Natural killer cell (primary cell): Measurements from ENCODE around the gene OSTF1. TPM values are rescaled to one million over a fixed set of nuclear protein-coding genes. Genes with fewer than 3 reads are reported as not detected.

Experiments used
- ATAC-seq, 3 donors: fragments of 150-1000 bp in 2 of 3; fragments of 200-7000 bp in 1 of 3; cut with Tn5 transposase; 1 replicate in 1 of 3; 2 replicates in 2 of 3; pipeline ENCODE4 v1.10.0; 2021; ENCODE audit warnings: mild to moderate bottlenecking in 2 of 3, moderate library complexity in 2 of 3
- DNase-seq, 2 donors: peaks; one replicate each; pipeline versions ENCODE4 v3.0.0 to v3.0.0-alpha.2; 2013 to 2021; ENCODE audit warnings: mixed read lengths in 1 of 2
- H3K27ac ChIP-seq: one replicate; pipeline ENCODE4 v1.5.1; 2013; ENCODE audit warnings: mild to moderate bottlenecking, low read length
- H3K27me3 ChIP-seq: one replicate; pipeline ENCODE4 v1.6.1; 2013; ENCODE audit warnings: low read length; ENCODE audit not compliant: control insufficient read depth, insufficient read depth
- H3K36me3 ChIP-seq: one replicate; pipeline ENCODE4 v1.6.1; 2013; ENCODE audit warnings: low read length; ENCODE audit not compliant: control insufficient read depth, insufficient read depth
- H3K4me1 ChIP-seq: one replicate; pipeline ENCODE4 v1.6.1; 2013; ENCODE audit warnings: low read length; ENCODE audit not compliant: control insufficient read depth, insufficient read depth
- H3K4me3 ChIP-seq: one replicate; pipeline ENCODE4 v1.5.1; 2013; ENCODE audit warnings: low read length
- H3K9me3 ChIP-seq: one replicate; pipeline ENCODE4 v1.6.1; 2013; ENCODE audit warnings: low read length; ENCODE audit not compliant: control insufficient read depth, insufficient read depth
- H3K27ac Mint-ChIP-seq, 2 donors: one replicate each; pipeline ENCODE4 v1.8.0; 2022; ENCODE audit warnings: mild to moderate bottlenecking in 2 of 2, mixed read lengths in 2 of 2, moderate library complexity in 1 of 2
- H3K27me3 Mint-ChIP-seq, 2 donors: one replicate each; pipeline ENCODE4 v1.8.0; 2022; ENCODE audit warnings: low read depth in 2 of 2, mixed read lengths in 2 of 2
- H3K36me3 Mint-ChIP-seq: one replicate; pipeline ENCODE4 v1.8.0; 2022; ENCODE audit warnings: mixed read lengths
- H3K4me1 Mint-ChIP-seq, 2 donors: one replicate each; pipeline ENCODE4 v1.8.0; 2022; ENCODE audit warnings: mixed read lengths in 2 of 2
- H3K4me3 Mint-ChIP-seq: one replicate; pipeline ENCODE4 v1.8.0; 2022; ENCODE audit warnings: mild to moderate bottlenecking, moderate library complexity, mixed read lengths
- H3K9me3 Mint-ChIP-seq, 2 donors: one replicate each; pipeline ENCODE4 v1.8.0; 2022; ENCODE audit warnings: mixed read lengths in 2 of 2
- CTCF ChIP-seq: fragments of 200-600 bp; IDR thresholded peaks from one replicate; pipeline ENCODE4 v1.8.0; 2022; ENCODE audit warnings: antibody characterized with exemption
- WGBS: methylation state at CpG from one replicate; pipeline ENCODE4 v1.1.7; 2013; ENCODE audit warnings: missing lambda C conversion rate; ENCODE audit not compliant: insufficient coverage; 5-methylcytosine and 5-hydroxymethylcytosine counted together
- intact Hi-C: fragments of 100-400 bp; cut with micrococcal nuclease; formaldehyde crosslinking; loops from one replicate; pipeline ENCODE4 v1.14.2; 2022
- total RNA-seq, 4 donors: library from RNA; stranded (reverse); fragments of 120-200 nt in 1 of 4; gene quantifications; one replicate each; pipeline versions ENCODE4 v1.2.3 to v1.2.4, GENCODE V29; 2013 to 2022

Gene OSTF1
- total RNA-seq, 3 donors from 2014 or later (not counting 1 experiment from before 2014, with no cell fraction given): 140 to 187 (median 177) TPM

DNA sequence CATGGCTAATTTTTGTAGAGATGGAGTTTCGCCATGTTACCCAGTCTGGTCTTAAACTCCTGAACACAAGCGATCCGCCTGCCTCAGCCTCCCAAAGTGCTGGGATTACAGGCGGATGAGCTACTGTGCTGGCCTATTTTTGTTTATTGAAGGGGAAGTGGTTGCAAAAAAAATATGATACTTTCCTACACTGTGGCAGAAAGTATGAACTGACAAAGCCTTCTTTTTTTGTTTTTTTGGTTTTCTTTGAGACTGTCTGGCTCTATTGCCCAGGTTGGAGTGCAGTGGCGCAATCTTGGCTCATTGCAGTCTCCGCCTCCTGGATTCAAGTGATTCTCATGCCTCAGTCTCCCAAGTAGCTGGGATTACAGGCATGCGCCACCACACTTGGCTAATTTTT lies 50.9 kb downstream of the OSTF1 start:
- TF ChIP-seq CTCF: no peak
- Mint-ChIP-seq H3K9me3 (no peaks in the 10 kb centered on the region), H3K36me3 (peaks cover 39% of the 10 kb centered on the region), H3K27me3 (no peaks in the 10 kb centered on the region), H3K4me1 (peaks cover 68 to 95% of the 10 kb centered on the region in 2 donors), H3K4me3 (peak overlapping the region; percentile 70), H3K27ac (peak overlapping the region; percentile 77 to 87)
- DNase-seq (no peak), ATAC-seq (peak; percentile 19 to 45 (median 43))
- intact Hi-C loops: loop anchor here (2.0 kb wide), 2 partner anchors 16 to 44 kb away; no protein-coding TSS in a partner anchor
- WGBS: 74% methylated on average over 7 of the region's 7 CpGs
- Histone ChIP-seq H3K9me3 (no peaks in the 10 kb centered on the region), H3K4me3 (no peak overlapping the region), H3K4me1 (peaks cover 35% of the 10 kb centered on the region), H3K27me3 (no peaks in the 10 kb centered on the region), H3K27ac (peak overlapping the region; percentile 30), H3K36me3 (peaks cover 65% of the 10 kb centered on the region)

DNA sequence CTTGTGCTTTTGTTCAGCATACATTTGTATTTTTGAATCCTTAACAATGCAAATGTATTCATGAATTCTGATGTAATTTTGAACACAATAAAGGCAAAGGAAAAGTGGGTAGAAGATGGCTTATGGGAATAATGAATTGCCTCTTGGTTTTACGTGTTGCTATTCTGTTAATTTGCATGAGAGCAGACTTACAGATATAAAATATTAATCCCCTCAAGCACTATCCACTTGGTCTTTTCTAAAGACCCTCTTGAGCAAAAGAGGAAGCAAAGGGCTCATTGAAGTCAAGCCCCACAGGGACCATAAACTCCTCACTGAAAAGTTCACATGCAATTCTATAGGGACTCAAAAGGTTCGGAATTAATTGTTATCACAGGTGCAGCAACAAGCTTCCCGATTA lies 51.9 kb downstream of the OSTF1 start:
- Histone ChIP-seq H3K27ac (no peak overlapping the region), H3K36me3 (peaks cover 63% of the 10 kb centered on the region), H3K9me3 (no peaks in the 10 kb centered on the region), H3K4me3 (no peak overlapping the region), H3K27me3 (no peaks in the 10 kb centered on the region), H3K4me1 (peaks cover 37% of the 10 kb centered on the region)
- TF ChIP-seq CTCF: no peak
- no peaks in the 10 kb centered on the region for H3K27me3 Mint-ChIP-seq
- peaks cover 38% of the 10 kb centered on the region for H3K36me3 Mint-ChIP-seq
- H3K9me3 Mint-ChIP-seq: peaks cover 4 to 5% of the 10 kb centered on the region in 2 donors
- H3K4me1 Mint-ChIP-seq: peaks cover 67 to 96% of the 10 kb centered on the region in 2 donors
- peak overlapping the region; percentile 77 to 87 for H3K27ac Mint-ChIP-seq
- no peak for DNase-seq
- no peak for ATAC-seq
- no peak overlapping the region for H3K4me3 Mint-ChIP-seq
- 95% methylated on average over 2 of the region's 3 CpGs for WGBS
- intact Hi-C loops: no loop called here

DNA sequence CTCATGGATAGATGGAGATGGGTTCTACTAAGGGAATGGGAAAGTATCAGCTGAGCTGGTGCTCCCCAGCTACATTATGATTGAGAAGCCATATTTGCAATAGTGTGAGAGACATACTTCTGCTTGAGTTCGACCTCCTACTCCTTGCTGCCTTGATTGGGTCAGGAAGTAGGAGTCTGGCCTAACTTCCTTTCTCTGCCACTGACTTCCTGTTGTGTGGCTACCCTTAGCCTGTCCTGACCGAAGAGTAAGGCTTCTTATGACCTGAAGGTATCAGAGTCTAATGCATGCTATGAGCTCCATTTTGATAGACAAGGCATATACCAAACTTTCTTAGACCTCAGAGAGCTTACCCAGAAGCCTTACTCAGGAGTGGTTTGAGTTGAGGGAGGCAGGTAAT lies 53.9 kb downstream of the OSTF1 start:
- Mint-ChIP-seq H3K4me1 (peaks cover 79 to 92% of the 10 kb centered on the region in 2 donors), H3K27me3 (no peaks in the 10 kb centered on the region), H3K27ac (peak overlapping the region; percentile 86 to 91), H3K4me3 (peak overlapping the region; percentile 73), H3K36me3 (peaks cover 31% of the 10 kb centered on the region), H3K9me3 (peaks cover 4 to 5% of the 10 kb centered on the region in 2 donors)
- Histone ChIP-seq H3K36me3 (peaks cover 53% of the 10 kb centered on the region), H3K27me3 (no peaks in the 10 kb centered on the region), H3K4me3 (no peak overlapping the region), H3K4me1 (peaks cover 41% of the 10 kb centered on the region), H3K9me3 (no peaks in the 10 kb centered on the region), H3K27ac (peak overlapping the region; percentile 17)
- 0% methylated on average over 2 of the region's 2 CpGs for WGBS
- TF ChIP-seq CTCF: no peak
- DNase-seq (peak in 1 of 2 donors; percentile 54), ATAC-seq (peak; percentile 6 to 69 (median 59))
- intact Hi-C loops: no loop called here

- Histone ChIP-seq H3K27ac (no peak overlapping the region), H3K27me3 (no peaks in the 10 kb centered on the region), H3K9me3 (no peaks in the 10 kb centered on the region), H3K4me1 (peaks cover 53% of the 10 kb centered on the region), H3K36me3 (peaks cover 34% of the 10 kb centered on the region), H3K4me3 (no peak overlapping the region)
- no peak for TF ChIP-seq CTCF
- WGBS: 97% methylated on average over 3 of the region's 3 CpGs
- H3K36me3 Mint-ChIP-seq: peaks cover 25% of the 10 kb centered on the region
- intact Hi-C loops: loop anchor here (5.0 kb wide), 1 partner anchor 39 kb away; no protein-coding TSS in a partner anchor
- ATAC-seq: no peak
- peaks cover 77 to 85% of the 10 kb centered on the region in 2 donors for H3K4me1 Mint-ChIP-seq
- DNase-seq: no peak
- peak overlapping the region; percentile 86 to 91 for H3K27ac Mint-ChIP-seq
- no peaks in the 10 kb centered on the region for H3K27me3 Mint-ChIP-seq
- peaks cover 4 to 5% of the 10 kb centered on the region in 2 donors for H3K9me3 Mint-ChIP-seq
- peak overlapping the region; percentile 60 for H3K4me3 Mint-ChIP-seq
These were observed 57.9 kb downstream of the OSTF1 start for GRCh38 chr9:75146229-75146628.
